HG02763 (cell line): ENCODE measurements around the gene TBKBP1.

Source experiments
- ATAC-seq: cut with Tn5 transposase; IDR thresholded peaks from one replicate; pipeline ENCODE4 v1.9.1; 2021; ENCODE audit warnings: mild to moderate bottlenecking, moderate library complexity; ENCODE audit not compliant: unreplicated experiment

Gene TBKBP1

GRCh38 chr17:47698749-47699535 is 5.0 kb downstream of the TBKBP1 start:
- no peak for ATAC-seq

- no peak for ATAC-seq
Observed at GRCh38 chr17:47699536-47699840, 5.5 kb downstream of the TBKBP1 start.

- ATAC-seq: no peak
Observed at GRCh38 chr17:47700471-47701449, 6.8 kb downstream of the TBKBP1 start.

- ATAC-seq: no peak
Observed at GRCh38 chr17:47701608-47702007, 7.6 kb downstream of the TBKBP1 start.

- ATAC-seq: no peak
Observed at GRCh38 chr17:47702391-47702995, 8.5 kb downstream of the TBKBP1 start.

GRCh38 chr17:47703191-47703591 is 9.2 kb downstream of the TBKBP1 start:
- ATAC-seq: no peak

GRCh38 chr17:47703671-47704070 is 9.7 kb downstream of the TBKBP1 start:
- no peak for ATAC-seq

- ATAC-seq: no peak
Observed at GRCh38 chr17:47704116-47704515, 10.2 kb downstream of the TBKBP1 start.

GRCh38 chr17:47704736-47705135 is 10.8 kb downstream of the TBKBP1 start:
- no peak for ATAC-seq

- no peak for ATAC-seq
Observed at GRCh38 chr17:47705536-47706530, 11.9 kb downstream of the TBKBP1 start.

- ATAC-seq: no peak
Observed at GRCh38 chr17:47707056-47707804, 13.3 kb downstream of the TBKBP1 start.

- no peak for ATAC-seq
Observed at GRCh38 chr17:47707884-47708283, 13.9 kb downstream of the TBKBP1 start.

GRCh38 chr17:47708312-47708863 is 14.4 kb downstream of the TBKBP1 start:
- no peak for ATAC-seq

GRCh38 chr17:47708864-47709541 is 15.0 kb downstream of the TBKBP1 start:
- no peak for ATAC-seq

GRCh38 chr17:47709594-47709993 is 15.6 kb downstream of the TBKBP1 start:
- ATAC-seq: no peak

GRCh38 chr17:47711366-47712099 is 17.6 kb downstream of the TBKBP1 start:
- no peak for ATAC-seq

GRCh38 chr17:47712330-47713023 is 18.5 kb downstream of the TBKBP1 start:
- ATAC-seq: no peak
